MM.1S (cell line): ENCODE measurements around the gene DSTN.

Experiments used
- DNase-seq: peaks from one replicate; pipeline ENCODE4 v3.0.0-alpha.2; 2015
- H2AFZ ChIP-seq: fragments of 300-600 bp; sonication (generic); 2 replicates; pipeline ENCODE4 v1.6.0; 2016; ENCODE audit warnings: antibody characterized with exemption, low read length
- H3F3A ChIP-seq: fragments of 300-600 bp; sonication (generic); 2 replicates; pipeline ENCODE4 v1.6.1; 2016; ENCODE audit warnings: mild to moderate bottlenecking, antibody characterized with exemption, low read length, moderate library complexity, mixed read lengths; ENCODE audit not compliant: insufficient read depth
- H3K27ac ChIP-seq: fragments of 300-600 bp; sonication (generic); 2 replicates; pipeline ENCODE4 v1.5.1; 2016; ENCODE audit warnings: mild to moderate bottlenecking, low read length
- H3K27me3 ChIP-seq: fragments of 300-600 bp; sonication (generic); replicated peaks from 2 replicates; pipeline ENCODE4 v1.6.0; 2016; ENCODE audit warnings: low read length; ENCODE audit not compliant: insufficient read depth
- H3K36me3 ChIP-seq: fragments of 300-600 bp; sonication (generic); replicated peaks from 2 replicates; pipeline ENCODE4 v1.6.1; 2016; ENCODE audit warnings: mild to moderate bottlenecking, low read length, mixed read lengths; ENCODE audit not compliant: insufficient read depth
- H3K4me1 ChIP-seq: fragments of 300-600 bp; sonication (generic); 2 replicates; pipeline ENCODE4 v1.6.1; 2016; ENCODE audit warnings: low read length, mixed read lengths
- H3K4me2 ChIP-seq: fragments of 300-600 bp; sonication (generic); 2 replicates; pipeline ENCODE4 v1.6.0; 2016; ENCODE audit warnings: low read depth, low read length
- H3K4me3 ChIP-seq: fragments of 300-600 bp; sonication (generic); 2 replicates; pipeline ENCODE4 v1.5.1; 2016; ENCODE audit warnings: low read length, mixed read lengths
- H3K79me2 ChIP-seq: fragments of 300-600 bp; sonication (generic); 2 replicates; pipeline ENCODE4 v1.6.1; 2016; ENCODE audit warnings: mixed run types, low read length, mixed read lengths
- H3K9ac ChIP-seq: fragments of 300-600 bp; sonication (generic); 2 replicates; pipeline ENCODE4 v1.6.1; 2016; ENCODE audit warnings: low read length, mixed read lengths
- H3K9me2 ChIP-seq: fragments of 300-600 bp; sonication (generic); replicated peaks from 2 replicates; pipeline ENCODE4 v1.6.1; 2016; ENCODE audit warnings: mild to moderate bottlenecking, low read length, mixed read lengths; ENCODE audit not compliant: insufficient read depth
- H3K9me3 ChIP-seq: fragments of 300-600 bp; sonication (generic); replicated peaks from 2 replicates; pipeline ENCODE4 v1.6.1; 2016; ENCODE audit warnings: mild to moderate bottlenecking, low read length, mixed read lengths; ENCODE audit not compliant: insufficient read depth
- H4K20me1 ChIP-seq: fragments of 300-600 bp; sonication (generic); 2 replicates; pipeline ENCODE4 v1.6.1; 2016; ENCODE audit warnings: mild to moderate bottlenecking, low read length, moderate library complexity, mixed read lengths; ENCODE audit not compliant: insufficient read depth
- EZH2 ChIP-seq: fragments of 300-600 bp; sonication (generic); optimal IDR thresholded peaks from 2 replicates; pipeline ENCODE3; 2017; ENCODE audit warnings: low read depth, mild to moderate bottlenecking, antibody characterized with exemption, low read length, mixed read lengths
- EZH2phosphoT487 ChIP-seq: fragments of 300-600 bp; sonication (generic); IDR thresholded peaks from 2 replicates; pipeline ENCODE4 v1.6.1; 2018; ENCODE audit warnings: antibody characterized with exemption, low read length
- TF ChIP-seq, protein P1 (sequence below): fragments of 300-600 bp; sonication (generic); IDR thresholded peaks from 2 replicates; pipeline ENCODE4 v1.5.1; 2016; ENCODE audit warnings: antibody characterized with exemption, low read length, mixed read lengths

Gene DSTN

DNA sequence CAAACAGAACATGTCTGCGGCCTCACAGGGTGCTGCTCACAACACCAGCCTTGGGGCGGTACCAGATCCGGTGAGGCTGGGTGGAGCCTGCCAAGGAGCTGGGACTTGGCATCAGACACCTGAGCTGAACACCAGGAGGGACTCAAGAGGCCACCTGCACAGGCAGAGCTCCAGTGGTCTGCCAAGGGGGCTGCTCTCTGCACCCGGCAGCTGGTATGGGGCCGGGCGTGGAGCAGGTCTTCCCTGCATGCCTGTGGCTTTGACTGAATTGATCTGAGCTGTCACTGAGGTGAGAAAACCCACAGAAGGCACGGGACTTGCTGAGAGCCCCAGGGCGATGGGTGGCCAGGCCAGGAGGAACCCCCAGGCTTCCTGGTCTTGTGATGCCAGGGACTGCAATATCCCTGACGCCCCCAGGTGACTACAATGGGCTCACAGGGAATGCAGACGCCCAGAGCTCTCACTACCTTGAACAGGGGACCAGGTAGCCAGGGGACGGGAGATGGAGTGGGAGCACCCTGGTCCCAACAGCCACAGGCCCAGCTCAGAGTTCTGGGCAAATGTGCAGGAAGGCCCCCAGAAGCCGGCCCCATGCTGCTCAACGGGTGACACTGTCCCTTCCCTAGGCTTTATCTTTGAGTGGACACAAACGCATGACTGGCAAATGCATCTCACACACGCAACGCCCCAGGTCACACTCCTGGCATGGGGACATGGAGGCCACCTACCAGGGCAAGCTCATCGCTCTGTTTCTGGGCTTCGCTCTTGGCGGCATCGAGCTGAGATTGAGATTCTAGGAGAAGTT is 48.2 kb downstream of the DSTN start:
- Histone ChIP-seq H3K79me2 (peaks cover 13% of the 10 kb centered on the region), H3K36me3 (peaks cover 22% of the 10 kb centered on the region), H3K4me1 (no peaks in the 10 kb centered on the region), H3K27me3 (no peaks in the 10 kb centered on the region), H3K4me2 (no peak overlapping the region), H3K9ac (no peak overlapping the region), H3K9me3 (no peaks in the 10 kb centered on the region), H3K9me2 (no peaks in the 10 kb centered on the region), H3K27ac (no peak overlapping the region), H3F3A (peaks cover 22% of the 10 kb centered on the region), H4K20me1 (peaks cover 5% of the 10 kb centered on the region), H3K4me3 (no peak overlapping the region), H2AFZ (no peak overlapping the region)
- TF ChIP-seq EZH2 (no peak), EZH2phosphoT487 (no peak)
- TF ChIP-seq, protein P1, sequence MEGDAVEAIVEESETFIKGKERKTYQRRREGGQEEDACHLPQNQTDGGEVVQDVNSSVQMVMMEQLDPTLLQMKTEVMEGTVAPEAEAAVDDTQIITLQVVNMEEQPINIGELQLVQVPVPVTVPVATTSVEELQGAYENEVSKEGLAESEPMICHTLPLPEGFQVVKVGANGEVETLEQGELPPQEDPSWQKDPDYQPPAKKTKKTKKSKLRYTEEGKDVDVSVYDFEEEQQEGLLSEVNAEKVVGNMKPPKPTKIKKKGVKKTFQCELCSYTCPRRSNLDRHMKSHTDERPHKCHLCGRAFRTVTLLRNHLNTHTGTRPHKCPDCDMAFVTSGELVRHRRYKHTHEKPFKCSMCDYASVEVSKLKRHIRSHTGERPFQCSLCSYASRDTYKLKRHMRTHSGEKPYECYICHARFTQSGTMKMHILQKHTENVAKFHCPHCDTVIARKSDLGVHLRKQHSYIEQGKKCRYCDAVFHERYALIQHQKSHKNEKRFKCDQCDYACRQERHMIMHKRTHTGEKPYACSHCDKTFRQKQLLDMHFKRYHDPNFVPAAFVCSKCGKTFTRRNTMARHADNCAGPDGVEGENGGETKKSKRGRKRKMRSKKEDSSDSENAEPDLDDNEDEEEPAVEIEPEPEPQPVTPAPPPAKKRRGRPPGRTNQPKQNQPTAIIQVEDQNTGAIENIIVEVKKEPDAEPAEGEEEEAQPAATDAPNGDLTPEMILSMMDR: no peak
- no peak for DNase-seq

DNA sequence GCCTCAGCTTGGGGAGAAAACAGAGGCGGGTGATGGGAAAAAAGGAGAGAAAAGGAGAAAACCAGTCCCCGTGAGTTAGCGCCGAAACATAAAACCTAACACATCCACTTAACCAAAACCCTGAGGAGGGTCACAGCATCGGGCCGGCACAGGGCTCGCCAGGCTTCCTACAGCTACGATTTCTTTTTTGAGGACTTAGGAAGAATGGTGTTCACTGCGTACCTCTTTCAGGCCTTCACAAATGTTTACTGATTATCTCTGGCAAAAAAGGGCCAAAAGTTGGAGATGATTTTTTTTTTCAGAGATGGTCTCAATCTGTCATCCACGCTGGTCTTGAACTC is 48.8 kb downstream of the DSTN start:
- TF ChIP-seq, protein P1: no peak
- TF ChIP-seq EZH2phosphoT487 (no peak), EZH2 (no peak)
- H3K9me3 ChIP-seq: no peaks in the 10 kb centered on the region
- no peaks in the 10 kb centered on the region for H3K9me2 ChIP-seq
- no peak for DNase-seq
- H2AFZ ChIP-seq: no peak overlapping the region
- peaks cover 22% of the 10 kb centered on the region for H3F3A ChIP-seq
- no peak overlapping the region for H3K4me3 ChIP-seq
- H4K20me1 ChIP-seq: peaks cover 5% of the 10 kb centered on the region
- H3K27ac ChIP-seq: no peak overlapping the region
- no peak overlapping the region for H3K9ac ChIP-seq
- H3K4me1 ChIP-seq: no peaks in the 10 kb centered on the region
- H3K36me3 ChIP-seq: peaks cover 25% of the 10 kb centered on the region
- no peak overlapping the region for H3K4me2 ChIP-seq
- no peaks in the 10 kb centered on the region for H3K27me3 ChIP-seq
- H3K79me2 ChIP-seq: peaks cover 13% of the 10 kb centered on the region

DNA sequence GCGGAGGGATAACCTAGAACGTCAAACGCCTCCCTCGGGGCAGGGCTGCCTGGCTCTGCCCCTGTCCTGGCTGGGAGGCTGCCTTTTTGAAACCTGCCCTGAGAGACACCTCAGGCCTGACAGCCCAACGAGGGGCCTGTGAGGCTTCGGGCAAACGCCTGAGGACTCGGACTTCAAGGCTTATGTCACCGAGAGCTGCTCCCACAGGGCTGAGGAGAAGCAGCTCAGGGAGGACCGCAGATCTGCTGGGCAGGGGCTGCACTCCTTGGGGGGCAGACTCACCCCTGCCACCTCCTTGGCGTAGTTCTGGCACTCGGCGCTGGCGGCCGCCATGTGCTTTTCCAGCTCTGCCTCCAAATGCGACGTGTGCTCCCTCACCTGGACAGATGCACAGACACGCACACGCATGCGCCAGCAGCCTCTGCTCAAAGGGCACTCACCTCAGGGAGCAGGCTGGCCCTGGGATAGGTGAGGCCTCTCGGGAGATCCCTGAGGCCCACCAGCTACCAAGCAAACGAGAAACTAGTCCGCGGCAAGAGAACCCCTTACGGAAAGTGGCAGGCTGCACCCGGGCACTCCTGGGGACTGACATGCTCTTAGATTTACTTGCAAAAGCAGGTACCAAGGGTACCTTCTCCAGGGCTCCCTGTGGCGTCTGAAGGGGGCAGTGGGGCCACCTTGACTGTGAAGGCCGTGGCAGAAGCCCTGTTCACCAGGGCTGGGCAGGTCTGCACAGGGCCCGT is 49.6 kb downstream of the DSTN start:
- TF ChIP-seq EZH2phosphoT487: no peak
- no peak for TF ChIP-seq EZH2
- TF ChIP-seq, protein P1: no peak
- Histone ChIP-seq H3F3A (peaks cover 20% of the 10 kb centered on the region), H3K9me3 (no peaks in the 10 kb centered on the region), H3K9ac (no peak overlapping the region), H3K4me3 (no peak overlapping the region), H2AFZ (no peak overlapping the region), H3K27ac (no peak overlapping the region), H3K36me3 (peaks cover 25% of the 10 kb centered on the region), H3K79me2 (peaks cover 18% of the 10 kb centered on the region), H3K4me2 (no peak overlapping the region), H4K20me1 (peaks cover 5% of the 10 kb centered on the region), H3K9me2 (no peaks in the 10 kb centered on the region), H3K27me3 (no peaks in the 10 kb centered on the region), H3K4me1 (no peaks in the 10 kb centered on the region)
- no peak for DNase-seq
